Psoas muscle (tissue), 8 donors: ENCODE data around the gene PHF21B. TPM values are rescaled to one million over a fixed set of nuclear protein-coding genes. Genes with fewer than 3 reads are reported as not detected.

Source experiments
- ATAC-seq, 4 donors: fragments of 200-7000 bp; cut with Tn5 transposase; one replicate each; pipeline ENCODE4 v1.9.1; 2020; ENCODE audit warnings: moderate library complexity in 3 of 4, mild to moderate bottlenecking in 2 of 4
- DNase-seq, 2 donors: peaks; one replicate each; pipeline ENCODE4 v3.0.0-alpha.2; 2020
- H3K27ac ChIP-seq: fragments of 200-600 bp; one replicate; pipeline ENCODE4 v1.8.0; 2022
- H3K27me3 ChIP-seq, 3 donors: fragments of 200-600 bp in 1 of 3; one replicate each; pipeline versions ENCODE4 v1.6.1 to v1.8.0; 2013 to 2022; ENCODE audit warnings: low read length in 2 of 3, mild to moderate bottlenecking in 2 of 3, moderate library complexity in 1 of 3; ENCODE audit not compliant: insufficient read depth in 3 of 3
- H3K36me3 ChIP-seq, 2 donors: fragments of 200-600 bp in 1 of 2; one replicate each; pipeline versions ENCODE4 v1.6.1 to v1.8.0; 2013 to 2022; ENCODE audit warnings: low read depth in 1 of 2, mild to moderate bottlenecking in 1 of 2, moderate library complexity in 1 of 2; ENCODE audit not compliant: insufficient read depth in 1 of 2
- H3K4me1 ChIP-seq: fragments of 200-600 bp; one replicate; pipeline ENCODE4 v1.8.0; 2022
- H3K4me3 ChIP-seq: fragments of 200-600 bp; one replicate; pipeline ENCODE4 v1.8.0; 2022; ENCODE audit warnings: mild to moderate bottlenecking
- H3K9me3 ChIP-seq: fragments of 200-600 bp; one replicate; pipeline ENCODE4 v1.8.0; 2022
- CTCF ChIP-seq: fragments of 200-600 bp; IDR thresholded peaks from one replicate; pipeline ENCODE4 v1.8.0; 2022; ENCODE audit warnings: antibody characterized with exemption
- WGBS, 3 donors: extraction: QIAGEN DNeasy Blood & Tissue Kit; methylation state at CpG; one replicate each; pipeline versions ENCODE4 v1.1.6 to v1.1.7; 2013; 5-methylcytosine and 5-hydroxymethylcytosine counted together
- intact Hi-C, 2 donors: fragments of 100-400 bp; cut with DNase I; formaldehyde crosslinking; loops; one replicate each; pipeline versions ENCODE4 v1.11.0 to v1.14.2; 2022
- polyA plus RNA-seq, 3 donors: library from polyadenylated mRNA; stranded (reverse); fragments of 200-250 nt; gene quantifications; one replicate each; pipeline ENCODE4 v1.2.3, GENCODE V29; 2013
- total RNA-seq, 4 donors: library from RNA; stranded (reverse); fragmentation: NEBNext Ultra II Directional in 2 of 4; extraction: Animal tissue kit (Norgen Biotek cat#: 25700) in 2 of 4; gene quantifications; one replicate each; pipeline versions ENCODE4 v1.2.1 to v1.2.4, GENCODE V29; 2021 to 2023
- donor health status: healthy with polysubstance abuse.
- donor health status: DM: no; HTN: no; CAD: no; lungs with moderate emphysema.
- donor health status: Bipolar disorder and iron deficiency.
- donor health status: healthy.
- donor health status: DM: yes; HTN: yes; CAD: no.
- donor health status: DM: no; HTN: no; CAD: no.
- donor health status: DM: no; HTN: no; CAD: no.
- donor health status: DM: yes; HTN: yes; CAD: no.

The PHF21B gene
- total and polyA plus RNA-seq, 7 donors, result 0.03 to 0.58 (median 0.16) TPM; not detected in 1

GRCh38 chr22:44926491-44927415 lies 83.1 kb downstream of the PHF21B start:
- Histone ChIP-seq H3K4me3 (no peak overlapping the region), H3K27me3 (peaks cover 0 to 9% (median 4%) of the 10 kb centered on the region in 3 donors), H3K4me1 (no peaks in the 10 kb centered on the region), H3K9me3 (no peaks in the 10 kb centered on the region), H3K27ac (no peak overlapping the region), H3K36me3 (no peaks in the 10 kb centered on the region)
- DNase-seq (no peak), ATAC-seq (no peak)
- no peak for TF ChIP-seq CTCF
- intact Hi-C loops, result no loop called here
- 85 to 88% (median 88%) methylated on average over 31 to 32 of the region's 32 CpGs for WGBS, 3 donors

- DNase-seq, result peak in 1 of 2 donors; percentile 47
- 88 to 95% (median 94%) methylated on average over 11 of the region's 11 CpGs for WGBS, 3 donors
- intact Hi-C loops, result no loop called here
- Histone ChIP-seq H3K4me3 (no peak overlapping the region), H3K4me1 (no peaks in the 10 kb centered on the region), H3K9me3 (no peaks in the 10 kb centered on the region), H3K27me3 (peaks cover 0 to 9% (median 4%) of the 10 kb centered on the region in 3 donors), H3K36me3 (no peaks in the 10 kb centered on the region), H3K27ac (no peak overlapping the region)
- no peak for ATAC-seq
- TF ChIP-seq CTCF, result no peak
Observed at GRCh38 chr22:44926124-44926475, 83.7 kb downstream of the PHF21B start.

- H3K27me3 ChIP-seq, result peaks cover 0 to 6% (median 0%) of the 10 kb centered on the region in 3 donors
- no peak for TF ChIP-seq CTCF
- ATAC-seq (no peak), DNase-seq (no peak)
- intact Hi-C loops, result no loop called here
- H3K4me1 ChIP-seq, result no peaks in the 10 kb centered on the region
- H3K4me3 ChIP-seq, result no peak overlapping the region
- H3K36me3 ChIP-seq, result no peaks in the 10 kb centered on the region
- H3K27ac ChIP-seq, result no peak overlapping the region
- H3K9me3 ChIP-seq, result no peaks in the 10 kb centered on the region
- WGBS, 3 donors, result 84 to 89% (median 88%) methylated on average over 15 of the region's 15 CpGs
Observed at GRCh38 chr22:44925465-44926123, 84.2 kb downstream of the PHF21B start.

GRCh38 chr22:44924710-44925109 lies 85.1 kb downstream of the PHF21B start:
- ATAC-seq (no peak), DNase-seq (no peak)
- TF ChIP-seq CTCF, result no peak
- Histone ChIP-seq H3K9me3 (no peaks in the 10 kb centered on the region), H3K27me3 (peaks cover 0 to 4% (median 0%) of the 10 kb centered on the region in 3 donors), H3K4me1 (no peaks in the 10 kb centered on the region), H3K4me3 (no peak overlapping the region), H3K36me3 (no peaks in the 10 kb centered on the region), H3K27ac (no peak overlapping the region)
- intact Hi-C loops, result no loop called here
- 84 to 88% (median 86%) methylated on average over 8 of the region's 8 CpGs for WGBS, 3 donors
